ENCODE measurements around the gene BSCL2.
A peak's percentile ranks its signal among the peaks of the same experiment; 100 is the strongest.
"Not testable (repeated sequence)": the region's sequence is repeated elsewhere in the genome, so short reads cannot be mapped to it uniquely, and the experiment has no call there.

Gene BSCL2

DNA sequence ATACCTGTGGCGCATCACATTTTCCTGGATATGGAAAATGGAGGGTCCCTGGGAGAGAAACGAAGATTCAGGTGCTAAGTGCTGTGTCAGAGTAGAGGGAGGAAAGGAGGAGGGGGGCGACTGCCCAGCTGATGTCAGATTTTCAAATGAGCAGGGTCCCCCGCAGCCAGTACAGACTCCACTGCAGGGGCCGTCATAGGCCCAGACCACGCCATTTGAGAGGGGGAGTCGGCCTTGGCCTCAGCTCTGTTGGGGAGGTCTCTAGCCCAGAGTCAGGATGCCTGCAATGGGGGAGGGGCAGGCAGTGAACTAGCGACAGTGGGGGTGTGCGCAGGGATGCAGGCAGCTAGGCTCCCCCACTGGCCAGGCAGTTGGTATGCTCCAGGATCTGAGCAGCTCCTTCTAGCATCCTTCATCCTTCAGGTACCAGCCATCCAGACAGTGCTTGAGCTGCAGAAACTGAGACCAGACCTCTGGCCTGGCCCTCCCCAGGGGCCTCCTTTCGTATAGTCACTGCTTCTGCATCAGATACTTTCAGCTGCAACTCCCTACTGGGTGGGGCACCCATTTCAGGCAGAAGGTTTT, at the start of gene BSCL2, which contains the start of gene GNG3:
TSS of gene BSCL2 (minus strand) at position 148 of the 585 bp plus-strand sequence. CDS start 229 bp downstream, outside the sequence.
TSS of gene GNG3 (plus strand) at position 400 of the 585 bp plus-strand sequence. CDS start 620 bp downstream, outside the sequence.
- DNase-seq, result no peak

DNA sequence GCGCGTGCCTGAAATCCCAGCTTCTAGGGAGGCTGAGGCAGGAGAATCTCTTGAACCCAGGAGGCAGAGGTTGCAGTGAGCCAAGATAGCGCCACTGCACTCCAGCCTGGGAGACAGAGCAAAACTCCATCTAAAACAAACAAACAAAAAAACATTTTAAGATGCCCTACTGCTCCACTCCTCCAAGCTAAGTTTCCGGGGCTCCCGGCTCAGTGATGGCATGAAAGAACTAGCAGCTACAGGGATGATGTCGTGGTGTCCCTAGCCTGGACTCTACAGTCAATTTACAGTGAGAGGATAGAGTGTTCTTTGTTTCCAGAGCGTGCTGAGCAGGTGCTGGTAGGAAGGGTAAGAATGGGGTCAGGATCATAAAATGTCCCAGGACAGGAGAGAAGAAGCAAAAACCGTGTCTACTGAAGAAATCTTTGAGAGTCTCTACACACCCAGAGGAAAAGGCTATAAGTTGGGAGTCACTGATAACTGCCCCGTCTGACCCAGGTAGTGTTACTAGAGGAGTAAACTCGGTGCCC, 47.9 kb upstream of the BSCL2 start:
- no peak for DNase-seq

DNA sequence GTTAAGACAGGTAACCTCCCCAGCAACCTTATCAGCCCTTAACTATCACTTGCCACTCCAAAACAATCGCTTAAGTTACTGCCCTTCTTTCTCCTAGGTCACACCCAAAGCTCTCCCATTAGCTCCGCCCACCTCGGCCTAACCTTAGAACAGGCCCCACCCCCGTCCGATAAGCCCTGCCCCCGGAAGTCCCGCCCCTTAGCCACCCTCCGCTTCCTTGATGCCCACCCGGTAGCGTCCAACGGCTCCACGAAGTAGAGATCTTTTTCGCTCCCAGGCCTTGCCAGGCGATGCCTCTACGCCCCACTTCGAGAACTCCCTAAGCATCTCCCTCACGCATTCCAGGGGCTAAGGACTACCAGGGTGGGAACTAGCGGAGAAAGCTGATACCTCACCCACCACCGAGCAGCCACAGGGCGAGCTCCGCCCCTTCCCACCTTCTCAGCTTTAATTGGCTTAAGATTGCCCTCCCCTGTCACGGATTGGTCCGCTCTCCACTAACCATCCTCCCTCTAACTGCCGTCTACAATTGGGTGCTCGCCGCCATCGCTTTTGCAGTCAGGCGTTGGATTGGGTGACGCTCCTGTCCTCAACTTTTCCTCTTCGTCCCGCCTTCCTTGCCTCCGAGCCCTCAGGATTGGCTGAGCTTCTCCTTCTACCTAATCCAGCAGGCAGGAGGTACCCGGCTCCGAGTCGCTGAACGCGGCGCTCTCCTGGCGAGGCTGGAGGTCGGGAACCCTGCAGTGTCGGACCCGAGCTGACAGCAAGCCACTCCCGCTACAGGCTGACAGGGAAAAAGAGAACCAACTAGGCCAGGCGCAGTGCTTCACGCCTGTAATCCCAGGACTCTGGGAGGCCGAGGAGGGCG, 46.7 kb upstream of the BSCL2 start, which contains the start of gene ZBTB3:
TSS of gene ZBTB3 (minus strand) at position 425 of the 868 bp plus-strand sequence. CDS start 496 bp downstream, outside the sequence.
- DNase-seq, result peak; percentile 99

DNA sequence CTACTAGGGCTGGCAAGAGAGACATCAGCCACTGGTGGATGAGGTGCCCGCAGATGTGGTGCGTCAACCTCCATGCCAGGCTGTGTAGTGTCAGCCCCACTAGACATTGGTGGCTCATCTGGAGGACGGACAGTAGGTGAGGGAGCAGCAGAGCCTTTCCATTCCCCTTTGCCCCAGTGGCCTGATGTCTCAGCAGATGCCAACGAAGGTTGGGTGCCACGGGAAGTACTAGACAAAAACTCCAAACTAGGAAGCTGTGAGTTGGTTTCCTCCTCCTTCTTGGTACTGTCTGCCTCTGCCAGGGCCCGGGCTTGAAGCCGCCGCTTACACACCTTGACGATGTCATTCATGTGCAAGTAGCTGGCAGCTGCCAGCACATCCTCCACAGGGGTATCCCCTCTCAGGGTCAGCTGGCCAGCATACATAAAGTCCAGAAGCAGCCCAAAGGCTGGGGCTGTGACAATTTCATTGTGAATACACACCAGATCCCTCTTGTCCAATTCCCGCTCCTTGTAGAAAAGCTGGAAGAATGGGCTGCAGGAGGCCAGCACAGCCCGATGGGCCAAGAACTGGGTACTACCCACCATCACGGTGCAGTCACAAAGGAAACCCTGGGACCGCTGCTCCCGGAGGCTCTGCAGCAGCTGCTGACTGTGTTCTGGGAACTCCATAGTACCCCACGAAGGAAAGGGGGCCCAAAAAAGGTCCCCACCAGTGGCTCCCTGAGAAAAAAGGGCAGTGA, 45.9 kb upstream of the BSCL2 start:
- DNase-seq, result no peak

DNA sequence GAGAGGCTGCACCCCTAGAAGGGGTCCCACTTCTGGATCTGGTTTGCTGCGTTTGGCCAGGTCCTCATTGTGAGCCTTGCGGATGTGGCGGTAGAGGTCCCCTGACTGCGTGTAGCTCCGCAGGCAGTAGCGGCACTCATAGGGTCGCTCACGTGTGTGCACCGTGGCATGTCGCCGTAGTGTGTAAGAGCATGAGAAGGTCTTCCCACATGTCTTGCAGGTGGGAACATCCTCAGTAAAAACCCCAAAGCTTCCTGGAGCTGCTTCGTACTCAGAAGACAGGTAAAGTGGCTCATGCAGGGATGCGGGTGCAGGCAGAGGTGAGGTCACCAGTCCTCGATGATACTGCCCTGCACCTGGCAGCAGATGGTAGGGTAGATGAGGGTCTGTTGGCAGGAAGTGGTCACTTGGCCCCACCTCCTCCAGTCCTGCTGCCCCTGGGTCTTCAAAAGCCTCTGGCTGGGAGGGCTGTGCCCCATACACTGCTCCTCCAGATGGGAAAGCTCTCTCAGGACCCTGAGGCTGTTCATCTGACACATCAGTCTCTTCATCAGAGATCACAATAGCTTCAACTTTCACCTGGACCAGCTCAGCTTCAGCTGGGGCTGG, 45.1 kb upstream of the BSCL2 start:
- DNase-seq, result no peak

DNA sequence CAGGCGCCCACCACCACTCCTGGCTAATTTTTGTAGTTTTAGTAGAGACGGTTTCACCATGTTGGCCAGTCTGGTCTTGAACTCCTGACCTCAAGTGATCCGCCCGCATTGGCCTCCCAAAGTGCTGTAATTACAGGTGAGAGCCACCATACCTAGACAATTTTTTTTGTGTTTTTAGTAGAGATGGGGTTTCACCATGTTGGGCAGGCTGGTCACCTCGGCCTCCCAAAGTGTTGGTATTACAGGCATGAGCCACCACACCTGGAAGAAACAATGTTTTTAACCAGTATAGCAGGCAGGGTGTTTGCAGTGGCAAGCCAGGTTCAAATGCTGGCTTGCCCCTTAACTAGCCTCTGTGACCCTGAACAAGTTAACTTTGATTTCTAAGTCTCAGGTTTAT, 42.7 kb upstream of the BSCL2 start:
- not testable (repeated sequence) for DNase-seq

DNA sequence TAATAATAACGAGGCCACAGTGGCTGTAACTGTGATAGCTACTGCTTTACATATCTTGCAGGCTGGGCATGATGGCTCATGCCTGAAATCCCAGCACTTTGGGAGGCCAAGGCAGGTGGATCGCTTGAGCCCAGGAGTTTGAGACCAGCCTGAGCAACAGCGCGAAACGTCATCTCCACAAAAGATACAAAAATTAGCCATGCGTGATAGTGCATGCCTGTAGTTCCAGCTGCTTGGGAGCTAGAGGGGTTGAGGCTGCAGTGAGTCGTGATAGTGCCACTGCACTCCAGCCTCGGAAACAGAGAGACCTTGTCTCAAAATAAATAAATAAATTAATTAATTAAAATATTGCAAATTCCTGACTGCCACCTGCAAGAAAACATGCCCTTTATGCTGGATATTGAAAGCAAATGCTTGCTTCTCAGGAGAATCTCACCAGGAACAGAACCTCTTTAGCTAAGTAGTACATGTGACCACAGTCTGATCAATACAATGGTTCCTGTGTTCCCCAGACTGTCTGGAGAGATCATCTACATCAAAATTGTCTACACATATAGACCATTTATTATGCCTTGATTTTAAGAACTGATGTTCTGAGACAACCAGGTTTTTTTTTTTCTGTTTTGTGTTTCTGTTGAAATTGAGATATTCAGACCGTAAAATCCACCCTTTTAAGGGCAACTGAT, 40.4 kb upstream of the BSCL2 start:
- no peak for DNase-seq

DNA sequence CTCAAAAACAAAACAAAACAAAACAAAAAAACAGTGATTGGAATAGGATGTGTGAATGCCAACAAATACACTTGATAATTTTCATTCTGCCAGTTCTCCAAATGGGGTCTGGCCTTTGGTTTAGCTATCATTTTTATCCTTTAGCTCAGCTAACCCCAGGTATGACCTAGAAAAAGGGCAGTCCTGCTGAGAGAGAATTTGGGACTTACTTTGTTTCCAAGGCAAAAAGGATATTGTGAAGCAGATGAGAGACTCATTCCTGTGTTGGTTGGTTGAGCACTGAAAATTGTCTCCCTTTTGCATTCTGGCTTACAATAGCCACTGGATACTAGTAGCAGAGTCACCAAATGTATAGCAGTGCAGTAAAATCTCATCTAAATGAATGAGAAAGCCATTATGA, 30.0 kb upstream of the BSCL2 start:
- DNase-seq, result no peak

DNA sequence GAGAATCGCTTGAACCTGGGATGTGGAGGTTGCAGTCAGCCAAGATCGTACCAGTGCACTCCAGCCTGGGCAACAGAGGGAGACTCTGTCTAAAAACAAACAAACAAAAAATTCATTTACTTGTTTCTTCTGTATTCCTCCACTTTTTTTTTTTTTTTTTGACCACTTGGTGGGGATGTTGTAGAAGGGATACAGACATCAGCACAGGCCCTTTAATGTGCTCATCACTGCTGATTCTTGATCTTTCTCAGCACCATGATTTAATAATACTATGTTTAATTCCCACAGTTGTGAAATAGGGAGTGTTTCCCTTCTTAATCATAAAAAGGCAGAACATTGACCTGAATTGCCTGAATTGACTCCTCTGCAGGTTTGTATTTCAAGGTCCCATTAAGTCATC, 25.6 kb upstream of the BSCL2 start:
- no peak for DNase-seq

DNA sequence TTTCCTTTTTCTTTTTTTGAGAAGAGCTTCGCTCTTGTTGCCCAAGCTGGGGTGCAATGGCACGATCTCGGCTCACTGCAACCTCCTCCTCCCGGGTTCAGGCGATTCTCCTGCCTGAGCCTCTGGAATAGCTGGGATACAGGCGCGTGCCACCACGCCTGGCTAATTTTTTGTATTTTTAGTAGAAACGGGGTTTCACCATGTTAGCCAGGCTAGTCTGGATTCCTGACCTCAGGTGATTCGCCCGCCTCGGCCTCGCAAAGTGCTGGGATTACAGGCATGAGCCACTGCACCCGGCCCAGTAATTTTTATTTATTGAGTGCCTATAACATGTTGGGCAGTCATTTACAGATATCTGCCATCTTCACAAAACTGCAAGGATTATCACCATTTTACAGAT, 22.9 kb upstream of the BSCL2 start:
- DNase-seq, result not testable (repeated sequence)

DNA sequence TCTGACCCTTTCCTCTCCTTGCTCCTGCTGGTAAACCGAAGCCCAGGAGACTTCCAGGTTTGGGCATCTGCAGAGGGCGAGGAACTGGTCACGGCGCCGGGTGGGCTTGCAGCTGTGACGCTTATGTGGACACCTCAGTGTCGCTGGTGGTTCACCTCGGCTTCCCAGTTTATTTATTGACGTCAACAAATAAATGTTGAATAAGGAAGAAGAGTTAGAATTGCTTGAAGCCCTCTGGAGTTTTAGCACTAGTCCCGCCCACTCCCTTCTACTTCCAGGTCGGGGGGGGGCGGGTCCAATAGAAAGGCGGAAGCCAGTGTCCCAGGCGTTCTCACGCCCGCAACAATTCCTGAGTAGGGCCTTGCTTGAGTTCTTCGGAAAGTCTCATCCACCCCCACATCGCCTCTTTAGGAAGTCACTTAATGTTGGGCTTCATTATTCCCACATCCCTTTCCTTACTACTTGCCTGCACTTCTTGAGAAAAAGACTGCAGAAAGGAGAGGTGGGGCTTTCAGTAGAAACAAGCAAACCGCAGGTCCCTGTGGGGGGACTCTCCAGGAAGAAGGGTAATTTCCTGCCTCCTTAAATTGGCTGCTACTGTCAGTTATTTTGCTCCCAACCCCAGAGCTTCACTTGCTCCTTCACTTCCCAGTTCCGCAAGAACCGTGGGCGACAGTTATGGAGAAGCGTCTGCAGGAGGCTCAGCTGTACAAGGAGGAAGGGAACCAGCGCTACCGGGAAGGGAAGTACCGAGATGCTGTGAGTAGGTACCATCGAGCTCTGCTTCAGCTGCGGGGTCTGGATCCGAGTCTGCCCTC, 21.2 kb upstream of the BSCL2 start, which contains the start of gene TTC9C:
TSS of gene TTC9C (plus strand) at position 316 of the 818 bp plus-strand sequence. CDS start at position 679, 363 bp downstream.
- DNase-seq, result peak; percentile 61

DNA sequence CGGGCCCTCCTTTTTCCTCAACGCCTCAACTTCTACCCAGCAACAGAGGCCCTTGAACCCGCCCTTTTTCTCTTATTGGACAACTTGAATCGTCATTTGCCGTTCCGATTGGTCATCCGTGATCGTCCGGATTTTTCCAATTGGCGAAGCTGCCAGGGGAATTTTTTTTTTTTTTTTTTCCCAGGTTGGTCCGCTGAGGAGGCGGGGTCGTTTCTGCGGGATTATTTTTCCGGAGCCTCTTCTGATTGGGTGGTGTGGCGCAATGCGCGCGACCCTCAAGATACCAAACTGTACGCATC, 20.6 kb upstream of the BSCL2 start:
- DNase-seq, result peak; percentile 88

DNA sequence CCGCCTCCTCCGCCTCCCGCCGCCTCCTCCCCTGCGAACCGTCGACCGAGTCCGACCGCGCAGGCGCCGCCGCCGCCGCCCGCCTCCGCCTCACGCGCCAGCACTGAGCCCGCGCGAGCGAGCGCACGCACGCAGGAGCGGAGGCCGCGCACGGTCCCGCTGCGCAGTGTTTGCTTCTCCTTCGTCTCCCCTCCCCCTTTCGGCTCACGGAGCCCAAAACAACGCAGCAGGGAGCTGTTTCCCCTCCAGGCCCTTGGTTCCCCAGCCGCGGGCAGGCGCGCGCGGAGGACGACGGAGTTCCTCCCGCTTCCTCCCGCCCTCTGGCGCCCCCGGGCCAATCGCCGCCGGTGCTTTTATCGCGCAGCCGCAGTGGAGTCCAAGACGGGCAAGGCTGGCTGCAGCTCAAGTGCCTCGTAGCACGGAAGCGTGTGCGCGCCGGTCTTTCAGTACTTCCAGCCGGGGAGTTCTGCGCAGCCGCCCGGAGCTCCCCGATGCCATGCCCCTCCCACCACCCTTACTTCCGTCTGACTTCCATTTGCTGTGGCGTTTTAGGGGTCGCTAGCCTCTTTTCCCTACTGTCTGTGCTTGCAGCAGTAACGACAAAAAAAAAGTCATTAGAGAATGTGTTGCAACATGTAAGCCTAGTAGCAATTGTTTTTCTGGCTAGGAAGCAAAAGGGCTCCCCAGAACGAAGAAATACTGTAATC, 20.1 kb upstream of the BSCL2 start, which contains the start of gene HNRNPUL2:
TSS of gene HNRNPUL2 (minus strand) at position 293 of the 707 bp plus-strand sequence. CDS start 301 bp downstream, outside the sequence.
- peak; percentile 94 for DNase-seq

DNA sequence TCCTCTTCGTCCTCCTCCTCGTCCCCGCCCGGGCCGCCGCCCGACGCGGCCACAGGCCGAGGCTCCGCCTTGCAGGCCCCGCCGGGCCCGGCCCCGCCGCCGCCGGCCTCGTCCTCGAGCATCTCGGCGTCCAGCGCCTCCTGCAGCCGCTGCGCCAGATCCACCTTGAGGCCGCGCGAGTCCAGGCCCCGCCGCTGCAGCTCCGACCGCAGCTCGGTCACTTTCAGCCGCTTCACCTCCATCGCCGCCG, 19.6 kb upstream of the BSCL2 start:
- no peak for DNase-seq

DNA sequence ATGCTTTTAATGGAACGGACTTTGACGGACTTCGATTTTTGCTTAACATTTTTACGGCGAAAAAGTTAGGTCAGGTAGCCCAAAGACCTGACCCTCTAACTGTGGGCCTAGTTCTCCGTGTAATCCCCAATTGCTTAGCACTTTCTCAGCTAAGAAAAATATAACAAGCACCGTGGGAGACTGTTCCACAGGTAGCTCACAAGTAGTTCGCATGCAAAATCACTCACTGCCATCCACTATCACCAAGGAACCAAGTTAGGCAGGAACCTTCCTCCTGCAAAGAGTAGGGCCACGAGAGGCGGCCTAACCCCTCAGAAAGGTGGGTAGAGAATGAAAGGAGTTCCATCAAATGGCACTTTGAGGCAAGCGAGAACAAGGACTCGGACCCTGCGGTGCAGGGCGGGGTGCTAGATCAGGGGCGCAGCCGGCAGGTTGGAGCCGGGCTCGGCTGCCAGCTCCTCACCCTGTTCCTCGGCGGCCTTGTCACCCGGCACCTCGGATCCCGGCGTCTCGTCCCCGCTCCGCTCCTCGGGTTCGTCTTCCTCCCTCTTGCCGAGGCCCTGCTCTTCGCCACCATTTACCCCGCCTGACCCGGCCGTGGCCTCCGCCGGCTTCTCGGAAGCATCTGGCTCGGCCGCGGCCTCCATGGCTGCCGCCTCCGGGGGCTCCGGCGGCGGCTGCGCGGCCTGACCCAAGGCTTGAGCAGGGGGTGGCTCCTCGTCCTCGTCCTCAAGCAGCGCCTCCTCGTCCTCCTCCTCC, 19.1 kb upstream of the BSCL2 start:
- no peak for DNase-seq

DNA sequence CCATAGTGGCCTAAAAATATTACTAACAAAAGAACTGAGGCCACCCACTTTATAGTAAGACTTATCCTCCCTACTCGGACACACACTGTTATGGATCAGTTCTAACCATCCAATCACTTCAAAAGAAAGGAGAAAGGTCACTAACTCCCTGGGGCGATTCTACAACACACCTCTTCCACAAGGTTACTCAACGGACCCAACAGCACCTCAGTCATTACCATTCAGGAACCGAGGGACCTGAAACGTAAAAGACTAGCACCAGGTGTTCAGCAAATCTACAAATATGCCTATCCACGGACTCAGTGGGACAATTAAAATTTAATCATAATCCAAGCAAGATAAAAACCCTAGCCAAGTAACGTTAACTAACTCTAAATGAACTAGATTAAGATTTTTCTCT, 18.4 kb upstream of the BSCL2 start:
- no peak for DNase-seq

DNA sequence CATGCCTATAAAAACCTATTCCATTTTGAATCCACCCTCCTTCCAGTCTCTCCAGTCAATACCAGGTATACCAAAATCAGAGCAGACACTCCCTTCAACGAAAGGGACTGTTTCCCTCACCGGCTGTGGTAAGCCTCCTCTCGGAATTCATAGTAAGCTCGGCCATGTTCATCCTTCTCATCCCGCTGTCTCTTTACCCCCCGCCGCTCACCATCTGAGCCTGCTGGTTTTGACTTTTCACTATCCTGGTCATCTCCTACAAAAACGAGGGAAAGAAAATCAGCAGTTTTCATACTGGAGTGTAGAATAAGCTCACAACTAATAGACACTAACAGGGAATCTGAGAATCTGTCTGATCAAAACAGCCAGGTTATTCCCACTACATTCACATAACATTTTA, 16.9 kb upstream of the BSCL2 start:
- no peak for DNase-seq

DNA sequence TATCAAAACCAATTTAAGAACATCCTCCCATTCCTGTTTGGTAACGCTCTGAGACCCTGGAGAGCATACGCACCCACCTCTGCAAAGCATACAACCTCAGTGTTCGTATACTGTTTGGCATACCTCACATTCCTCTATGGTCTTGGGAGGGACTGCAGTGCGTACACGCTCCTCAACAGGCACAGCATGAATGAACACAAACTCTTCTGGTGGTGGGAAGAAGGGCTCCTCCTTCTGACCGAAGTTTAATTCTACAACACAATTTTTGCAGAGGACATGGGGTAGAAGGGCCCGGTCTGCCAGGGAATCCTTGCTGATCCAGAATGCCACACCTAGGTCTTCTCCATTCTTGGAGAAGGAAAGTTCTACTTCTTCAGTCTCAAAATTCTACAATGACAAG, 14.8 kb upstream of the BSCL2 start:
- no peak for DNase-seq

DNA sequence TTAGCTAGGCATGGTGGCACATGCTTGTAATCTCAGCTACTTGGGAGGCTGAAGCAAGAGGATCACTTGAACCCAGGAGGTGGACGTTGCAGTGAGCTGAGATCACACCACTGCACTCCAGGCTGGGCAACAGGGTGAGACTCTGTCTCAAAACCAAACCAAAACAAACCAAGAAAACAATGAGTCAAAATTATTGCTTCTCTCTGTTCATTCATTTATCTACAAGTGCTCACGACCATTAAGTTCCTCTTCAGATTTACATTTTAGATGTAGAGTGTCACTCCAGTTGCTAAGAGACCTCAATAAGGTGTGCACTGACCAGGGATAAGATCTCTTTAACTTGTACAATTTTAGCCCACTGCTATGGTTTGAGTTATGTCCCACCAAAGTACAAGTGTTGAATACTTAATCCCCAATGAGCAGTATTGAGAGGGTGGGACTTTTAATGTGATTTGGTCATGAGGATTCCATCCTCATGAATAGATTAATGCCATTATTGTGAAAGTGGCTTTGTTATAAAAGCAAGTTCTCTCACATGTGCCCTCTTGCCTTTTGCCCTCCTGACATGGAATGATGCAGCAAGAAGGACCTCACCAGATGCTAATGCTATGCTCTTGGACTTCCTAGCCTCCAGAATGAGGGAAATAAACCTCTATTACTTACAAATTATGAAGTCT, 12.2 kb upstream of the BSCL2 start:
- DNase-seq, result no peak
